Measurements from ENCODE around the gene MEGF6. TPM values are rescaled to one million over a fixed set of nuclear protein-coding genes. Genes with fewer than 3 reads are reported as not detected.

MEGF6 gene
- total and polyA plus RNA-seq, 2 of the 8 experiments (the other 6 are each of a cell fraction or from before 2014, with no cell fraction given): 4.1 to 14.8 TPM

DNA sequence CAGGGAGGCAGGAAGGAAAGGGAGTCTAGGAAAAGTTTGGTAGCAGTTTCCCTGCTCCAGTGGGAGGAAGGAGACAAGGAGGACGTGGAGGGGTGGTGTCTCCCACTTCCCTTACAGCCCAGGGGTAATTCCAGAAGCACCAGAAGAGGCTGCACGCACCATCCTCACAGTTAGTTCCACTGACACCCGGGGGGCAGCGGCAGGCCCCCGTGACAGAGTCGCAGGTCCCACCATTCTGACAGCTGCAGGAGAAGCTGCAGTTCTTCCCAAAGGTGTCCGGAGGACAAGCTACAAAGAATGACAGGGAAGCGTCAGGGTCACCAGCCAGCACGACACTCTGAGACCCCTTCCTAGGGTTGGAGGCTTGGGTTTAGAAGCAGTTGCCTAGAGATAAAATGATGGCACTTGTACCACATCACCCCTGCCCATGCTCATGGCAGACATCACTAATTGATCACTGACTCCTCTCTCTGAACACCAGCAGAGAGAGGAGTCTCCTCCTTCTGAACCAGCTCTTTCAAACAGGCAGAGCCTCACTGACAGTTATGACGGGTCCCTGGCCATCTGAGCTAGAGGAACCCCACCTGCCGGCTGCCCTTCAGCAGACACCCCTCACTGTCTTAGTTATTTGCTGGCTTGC is 103.6 kb downstream of the MEGF6 start (continued):
- no peak for TF ChIP-seq TBP (IDR thresholded peaks at IDR 0.05; ENCODE audit: low read depth, low read length)

All from H1 (cell line).